Prostate gland (tissue), 2 donors: Measurements from ENCODE around the gene TMEM119. TPM values are rescaled to one million over a fixed set of nuclear protein-coding genes. Genes with fewer than 3 reads are reported as not detected.

Experiments
- DNase-seq: peaks from one replicate; pipeline ENCODE4 v3.0.0-alpha.2; 2019; ENCODE audit warnings: low spot score
- H3K27ac ChIP-seq, 2 donors: fragments of 200-600 bp; sonication (generic); 2 replicates each; pipeline ENCODE4 v1.5.1; 2017 to 2019
- H3K27me3 ChIP-seq: fragments of 200-600 bp; sonication (generic); replicated peaks from 2 replicates; pipeline ENCODE4 v1.5.1; 2019; ENCODE audit not compliant: insufficient read depth
- H3K36me3 ChIP-seq, 2 donors: fragments of 200-600 bp; sonication (generic); 1 replicate in 1 of 2; 2 replicates in 1 of 2; pipeline versions ENCODE4 v1.5.1 to v1.8.1; 2017 to 2019
- H3K4me1 ChIP-seq: fragments of 200-600 bp; sonication (generic); replicated peaks from 2 replicates; pipeline ENCODE4 v1.5.1; 2019
- H3K4me3 ChIP-seq, 2 donors: fragments of 200-600 bp; sonication (generic); 2 replicates each; pipeline ENCODE4 v1.5.1; 2017 to 2019
- H3K9me3 ChIP-seq: fragments of 200-600 bp; sonication (generic); 2 replicates; pipeline ENCODE4 v1.5.1; 2017
- POLR2A ChIP-seq: fragments of 450-650 bp; IDR thresholded peaks from one replicate; pipeline ENCODE4 v1.6.1; 2016; ENCODE audit warnings: antibody characterized with exemption, mild to moderate bottlenecking
- POLR2AphosphoS5 ChIP-seq: sonication (generic); formaldehyde crosslinking; IDR thresholded peaks from one replicate; pipeline ENCODE4 v1.6.1; 2017; ENCODE audit warnings: antibody characterized with exemption
- WGBS: methylation state at CpG from one replicate; pipeline ENCODE4 v1.1.5; 2018; 5-methylcytosine and 5-hydroxymethylcytosine counted together
- intact Hi-C: fragments of 100-400 bp; cut with DNase I; formaldehyde crosslinking; loops from one replicate; pipeline ENCODE4 v1.14.2; 2022
- total RNA-seq, 2 donors: library from RNA; depleted of rRNA; stranded (reverse); fragments of >200 nt; gene quantifications; one replicate each; pipeline ENCODE4 v1.1.0, GENCODE V29; 2016
- TF ChIP-seq, protein P1 (sequence below), 4 experiments: fragments of 200-600 bp in 2 of 4; fragments of 450-650 bp in 2 of 4; sonication (generic) in 2 of 4; IDR thresholded peaks; 1 replicate in 3 of 4; 2 replicates in 1 of 4; pipeline ENCODE4 v1.5.1; 2016 to 2019; ENCODE audit warnings: antibody characterized with exemption in 4 of 4, mild to moderate bottlenecking in 2 of 4, moderate library complexity in 2 of 4

TMEM119 gene
- total RNA-seq, 2 donors from 2014 or later: 1.7 to 19.1 TPM

DNA sequence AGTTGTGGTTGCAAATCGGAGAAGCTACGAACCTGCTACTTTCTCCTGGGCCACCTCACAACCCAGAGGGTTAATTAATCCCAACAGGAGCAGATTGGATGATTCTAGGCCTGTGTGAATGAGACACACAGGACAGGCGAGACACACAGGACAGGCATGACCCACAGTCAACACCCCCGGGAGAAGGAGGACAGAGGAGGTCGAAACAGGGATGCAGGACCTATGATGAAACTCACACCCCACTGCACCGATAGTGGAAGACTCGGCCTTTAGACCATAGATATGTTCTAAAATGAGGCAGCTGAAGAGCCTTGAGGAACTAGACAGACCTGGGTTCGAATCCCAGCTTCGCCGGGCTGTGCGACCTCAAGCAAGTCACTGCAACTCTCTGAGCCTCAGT lies 11.6 kb downstream of the TMEM119 start:
- 92% methylated on average over 11 of the region's 11 CpGs for WGBS
- no peak for DNase-seq
- Histone ChIP-seq H3K4me3 (no peak overlapping the region), H3K4me1 (no peaks in the 10 kb centered on the region), H3K27me3 (no peaks in the 10 kb centered on the region), H3K27ac (no peak overlapping the region), H3K9me3 (no peaks in the 10 kb centered on the region), H3K36me3 (no peaks in the 10 kb centered on the region)
- intact Hi-C loops: no loop called here
- TF ChIP-seq POLR2AphosphoS5 (no peak), POLR2A (no peak)
- TF ChIP-seq, protein P1, sequence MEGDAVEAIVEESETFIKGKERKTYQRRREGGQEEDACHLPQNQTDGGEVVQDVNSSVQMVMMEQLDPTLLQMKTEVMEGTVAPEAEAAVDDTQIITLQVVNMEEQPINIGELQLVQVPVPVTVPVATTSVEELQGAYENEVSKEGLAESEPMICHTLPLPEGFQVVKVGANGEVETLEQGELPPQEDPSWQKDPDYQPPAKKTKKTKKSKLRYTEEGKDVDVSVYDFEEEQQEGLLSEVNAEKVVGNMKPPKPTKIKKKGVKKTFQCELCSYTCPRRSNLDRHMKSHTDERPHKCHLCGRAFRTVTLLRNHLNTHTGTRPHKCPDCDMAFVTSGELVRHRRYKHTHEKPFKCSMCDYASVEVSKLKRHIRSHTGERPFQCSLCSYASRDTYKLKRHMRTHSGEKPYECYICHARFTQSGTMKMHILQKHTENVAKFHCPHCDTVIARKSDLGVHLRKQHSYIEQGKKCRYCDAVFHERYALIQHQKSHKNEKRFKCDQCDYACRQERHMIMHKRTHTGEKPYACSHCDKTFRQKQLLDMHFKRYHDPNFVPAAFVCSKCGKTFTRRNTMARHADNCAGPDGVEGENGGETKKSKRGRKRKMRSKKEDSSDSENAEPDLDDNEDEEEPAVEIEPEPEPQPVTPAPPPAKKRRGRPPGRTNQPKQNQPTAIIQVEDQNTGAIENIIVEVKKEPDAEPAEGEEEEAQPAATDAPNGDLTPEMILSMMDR (IDR thresholded peaks at IDR 0.05): no peak

DNA sequence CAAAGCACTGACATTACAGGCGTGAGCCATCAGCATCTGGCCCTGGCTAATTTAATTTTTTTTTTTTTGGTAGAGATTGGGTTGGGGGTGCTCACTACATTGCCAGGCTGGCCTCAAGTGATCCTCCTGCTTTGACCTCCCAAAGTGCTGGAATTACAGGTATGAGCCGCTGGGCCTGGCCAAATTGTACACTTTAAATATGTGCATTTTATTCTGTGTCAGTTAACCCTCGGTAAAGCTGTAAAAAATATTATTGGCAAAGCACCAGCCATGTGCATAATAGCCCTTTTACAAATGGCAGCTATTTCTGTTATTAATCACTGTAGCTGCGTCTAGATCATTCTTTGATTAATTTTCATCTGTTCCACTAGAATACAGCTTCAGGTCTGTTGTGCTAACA lies 12.0 kb downstream of the TMEM119 start:
- no peak for DNase-seq
- Histone ChIP-seq H3K4me3 (no peak overlapping the region), H3K27me3 (no peaks in the 10 kb centered on the region), H3K36me3 (no peaks in the 10 kb centered on the region), H3K9me3 (no peaks in the 10 kb centered on the region), H3K27ac (no peak overlapping the region), H3K4me1 (no peaks in the 10 kb centered on the region)
- intact Hi-C loops: no loop called here
- 55% methylated on average over 4 of the region's 4 CpGs for WGBS
- TF ChIP-seq POLR2AphosphoS5 (no peak), POLR2A (no peak)
- TF ChIP-seq, protein P1 (IDR thresholded peaks at IDR 0.05): no peak

DNA sequence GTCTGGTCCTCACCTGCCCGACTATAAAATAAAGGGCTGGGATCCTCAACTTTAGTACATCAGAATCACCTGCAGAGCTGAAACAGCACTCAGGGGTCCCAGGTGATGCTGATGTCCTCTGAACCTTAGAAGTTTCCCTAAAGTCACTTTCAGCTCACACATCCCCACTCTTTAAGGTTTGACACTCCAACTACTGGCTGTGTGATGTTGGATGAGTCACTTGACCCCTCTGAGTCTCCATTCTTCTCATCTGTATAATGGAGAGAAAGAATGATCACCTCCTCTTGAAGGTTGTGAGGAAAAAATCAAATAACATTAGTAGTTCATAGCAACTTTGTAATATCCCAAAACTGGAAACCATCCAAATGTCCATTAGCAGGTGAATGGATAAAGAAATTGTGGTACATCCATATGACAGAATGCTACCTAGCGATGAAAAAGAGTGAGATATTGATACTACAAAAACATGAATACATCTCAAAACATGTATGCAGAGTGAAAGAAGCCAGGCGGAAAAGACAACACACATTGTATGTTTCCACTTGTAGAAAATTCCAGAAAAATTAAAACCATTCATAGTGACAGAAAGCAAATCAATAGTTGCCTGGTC lies 13.3 kb downstream of the TMEM119 start:
- TF ChIP-seq POLR2AphosphoS5: no peak
- no peak for TF ChIP-seq POLR2A
- TF ChIP-seq, protein P1 (IDR thresholded peaks at IDR 0.05): no peak
- WGBS: 72% methylated on average over 3 of the region's 3 CpGs
- intact Hi-C loops: no loop called here
- Histone ChIP-seq H3K9me3 (no peaks in the 10 kb centered on the region), H3K27me3 (no peaks in the 10 kb centered on the region), H3K4me3 (no peak overlapping the region), H3K4me1 (no peaks in the 10 kb centered on the region), H3K36me3 (no peaks in the 10 kb centered on the region), H3K27ac (no peak overlapping the region)
- DNase-seq: no peak

DNA sequence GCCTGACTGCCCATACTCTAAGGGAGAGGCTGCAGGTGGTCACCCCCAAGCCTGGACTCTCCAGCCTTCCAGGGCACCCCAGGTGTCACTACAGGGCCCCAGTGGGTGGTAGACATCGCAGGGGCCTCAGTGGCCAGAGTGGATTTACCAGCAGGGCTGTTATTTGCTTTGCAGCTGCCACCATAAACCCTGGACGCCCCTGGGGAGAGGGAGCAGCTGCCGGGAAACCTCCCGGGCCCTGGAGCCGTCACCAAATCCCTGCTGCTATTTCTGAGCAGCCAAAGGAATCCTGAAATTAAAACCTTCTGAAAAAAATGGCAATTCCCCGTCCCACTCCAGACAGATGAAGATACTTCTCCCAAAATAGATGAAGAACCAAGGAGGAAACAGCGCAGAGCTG lies 13.9 kb downstream of the TMEM119 start:
- H3K36me3 ChIP-seq: no peaks in the 10 kb centered on the region
- DNase-seq: no peak
- no peaks in the 10 kb centered on the region for H3K9me3 ChIP-seq
- no peaks in the 10 kb centered on the region for H3K4me1 ChIP-seq
- intact Hi-C loops: no loop called here
- no peak overlapping the region for H3K4me3 ChIP-seq
- no peaks in the 10 kb centered on the region for H3K27me3 ChIP-seq
- WGBS: 46% methylated on average over 6 of the region's 7 CpGs
- no peak overlapping the region for H3K27ac ChIP-seq
- TF ChIP-seq POLR2A: no peak

DNA sequence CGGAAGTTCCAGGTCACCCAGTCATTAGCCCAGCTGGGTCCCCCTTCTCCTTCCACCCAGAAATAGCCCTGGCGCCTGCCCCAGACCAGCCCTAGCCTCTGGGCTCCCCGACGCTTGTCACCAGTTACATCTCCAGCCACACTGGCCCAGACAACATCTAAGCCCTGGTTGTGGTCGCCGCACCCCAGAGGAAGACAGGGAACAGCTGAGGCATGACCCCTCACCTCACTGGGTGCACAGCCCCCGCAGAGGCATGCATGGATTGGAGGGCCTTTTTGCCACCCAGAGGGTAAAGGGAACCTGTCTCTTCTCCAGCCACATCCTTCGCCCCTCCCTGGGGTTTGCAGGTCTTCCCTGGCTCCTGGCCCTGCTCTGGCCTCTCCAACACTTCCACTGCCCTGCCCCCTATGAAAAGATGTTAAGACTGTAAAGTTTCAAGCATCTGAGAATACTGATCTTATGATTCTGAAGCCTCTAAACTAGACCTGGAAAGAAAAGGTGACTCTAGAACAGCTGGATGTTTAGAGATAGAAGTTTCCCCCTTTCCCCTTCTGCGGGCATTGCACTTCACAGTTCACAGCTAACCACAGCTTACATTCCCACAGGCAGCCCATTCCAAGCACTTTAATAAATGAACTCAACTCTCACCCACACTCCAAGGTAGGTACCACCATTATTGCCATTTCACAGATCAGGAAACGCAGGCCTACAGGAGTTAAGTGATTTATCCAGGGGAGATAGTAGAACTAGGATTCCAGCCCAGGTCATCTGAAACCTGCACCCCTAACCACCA lies 14.7 kb downstream of the TMEM119 start:
- TF ChIP-seq POLR2A (no peak), POLR2AphosphoS5 (no peak)
- TF ChIP-seq, protein P1 (IDR thresholded peaks at IDR 0.05): no peak
- H3K27me3 ChIP-seq: no peaks in the 10 kb centered on the region
- no peaks in the 10 kb centered on the region for H3K9me3 ChIP-seq
- DNase-seq: no peak
- 83% methylated on average over 10 of the region's 10 CpGs for WGBS
- no peak overlapping the region for H3K27ac ChIP-seq
- no peaks in the 10 kb centered on the region for H3K36me3 ChIP-seq
- H3K4me1 ChIP-seq: no peaks in the 10 kb centered on the region
- intact Hi-C loops: no loop called here
- no peak overlapping the region for H3K4me3 ChIP-seq
